HCT116 (cell line): ENCODE measurements around the gene PGA5. TPM values are rescaled to one million over a fixed set of nuclear protein-coding genes. Genes with fewer than 3 reads are reported as not detected.
"Not testable (repeated sequence)": the region's sequence is repeated elsewhere in the genome, so short reads cannot be mapped to it uniquely, and the experiment has no call there.

Source experiments
- ATAC-seq: fragments of 200-7000 bp; cut with Tn5 transposase; 2 replicates; pipeline ENCODE4 v1.9.1; 2020; ENCODE audit warnings: mild to moderate bottlenecking, moderate library complexity
- BruUV-seq: library from RNA; stranded (reverse); fragments of 400-500 nt; replicated peaks from 2 replicates; lab custom pipeline; 2021; lab: Mats Ljungman, UMichigan
- CTCF ChIA-PET: fragments of 300-600 bp; sonication (Branson Sonifier 250); formaldehyde crosslinking; loops from one replicate; lab custom pipeline; 2021; ENCODE audit warnings: antibody characterized with exemption; lab: Charles Lee
- POLR2A ChIA-PET: fragments of 300-600, 350-600 bp; sonication (Branson Sonifier 250); formaldehyde crosslinking; loops from one replicate; lab custom pipeline; 2021; ENCODE audit warnings: antibody characterized with exemption; lab: Charles Lee
- RAD21 ChIA-PET, 2 experiments: fragments of 300-600 bp; sonication (Branson Sonifier 250); formaldehyde crosslinking; loops; one replicate each; lab custom pipeline; 2023; ENCODE audit warnings: low total read pairs in 2 of 2; ENCODE audit not compliant: uncharacterized antibody in 2 of 2, unreplicated experiment in 2 of 2, low non-redundant PET in 1 of 2; lab: Charles Lee
- DNase-seq: peaks from one replicate; pipeline ENCODE4 v3.0.0-alpha.2; 2010; ENCODE audit warnings: low read depth, low spot score
- H2AFZ ChIP-seq: fragments of 200-600 bp; shearing (Covaris generic), sonication (generic); 2 replicates; pipeline ENCODE4 v1.6.1; 2017; ENCODE audit warnings: low read depth, mixed run types, mixed read lengths, antibody characterized with exemption, low read length; ENCODE audit not compliant: poor library complexity, severe bottlenecking
- H3K27ac ChIP-seq: 2 replicates; pipeline ENCODE4 v1.5.1; 2012; ENCODE audit warnings: low read depth, low read length
- H3K27me3 ChIP-seq: fragments of 200-600 bp; sonication (generic); 2 replicates; pipeline ENCODE4 v1.6.1; 2016; ENCODE audit warnings: mixed run types, low read length, mixed read lengths; ENCODE audit not compliant: insufficient read depth
- H3K36me3 ChIP-seq, 2 experiments: fragments of 200-500 bp in 1 of 2; fragments of 200-600 bp in 1 of 2; sonication (Bioruptor generic) in 1 of 2; sonication (generic) in 1 of 2; 2 replicates each; pipeline versions ENCODE4 v1.5.1 to v1.6.1; 2014 to 2016; ENCODE audit warnings: low read length in 2 of 2, inconsistent platforms in 1 of 2, mixed read lengths in 1 of 2, mixed run types in 1 of 2; ENCODE audit not compliant: insufficient read depth in 2 of 2, control insufficient read depth in 1 of 2
- H3K4me1 ChIP-seq, 2 experiments: fragments of 200-600 bp in 1 of 2; sonication (generic) in 1 of 2; 2 replicates each; pipeline versions ENCODE4 v1.5.1 to v1.6.1; 2012 to 2017; ENCODE audit warnings: low read length in 2 of 2, inconsistent platforms in 1 of 2, mild to moderate bottlenecking in 1 of 2, mixed read lengths in 1 of 2, mixed run types in 1 of 2, moderate library complexity in 1 of 2; ENCODE audit not compliant: insufficient read depth in 2 of 2, control insufficient read depth in 1 of 2
- H3K4me2 ChIP-seq: fragments of 200-600 bp; sonication (generic); 2 replicates; pipeline ENCODE4 v1.6.1; 2017; ENCODE audit warnings: mixed run types, low read length, mixed read lengths
- H3K4me3 ChIP-seq, 2 experiments: fragments of 200-600 bp in 1 of 2; sonication (generic) in 1 of 2; replicated peaks in 1 of 2; 2 replicates each; pipeline ENCODE4 v1.5.1; 2011 to 2016; ENCODE audit warnings: low read length in 2 of 2, control low read depth in 1 of 2, low read depth in 1 of 2, mild to moderate bottlenecking in 1 of 2, mixed read lengths in 1 of 2, mixed run types in 1 of 2
- H3K79me2 ChIP-seq: fragments of 200-600 bp; sonication (generic); 2 replicates; pipeline ENCODE4 v1.6.1; 2017; ENCODE audit warnings: mild to moderate bottlenecking, mixed run types, low read length, moderate library complexity, mixed read lengths; ENCODE audit not compliant: insufficient read depth
- H3K9ac ChIP-seq: fragments of 200-600 bp; sonication (generic); 2 replicates; pipeline ENCODE4 v1.6.1; 2016; ENCODE audit warnings: low read length, mixed read lengths
- H3K9me2 ChIP-seq: fragments of 200-600 bp; sonication (generic), shearing (Covaris generic); 2 replicates; pipeline ENCODE4 v1.6.1; 2017; ENCODE audit warnings: mixed run types, mild to moderate bottlenecking, moderate library complexity; ENCODE audit not compliant: insufficient read depth
- H3K9me3 ChIP-seq, 2 experiments: fragments of 200-500 bp in 1 of 2; fragments of 200-600 bp in 1 of 2; sonication (Bioruptor generic) in 1 of 2; sonication (generic) in 1 of 2; 2 replicates each; pipeline ENCODE4 v1.6.1; 2014 to 2017; ENCODE audit warnings: low read length in 2 of 2, mixed read lengths in 2 of 2, inconsistent platforms in 1 of 2, low read depth in 1 of 2, mild to moderate bottlenecking in 1 of 2, mixed run types in 1 of 2, moderate library complexity in 1 of 2; ENCODE audit not compliant: control insufficient read depth in 1 of 2, insufficient read depth in 1 of 2
- H4K20me1 ChIP-seq: fragments of 200-600 bp; sonication (generic), shearing (Covaris generic); 2 replicates; pipeline ENCODE4 v1.6.1; 2017; ENCODE audit warnings: mixed run types, mild to moderate bottlenecking, moderate library complexity; ENCODE audit not compliant: insufficient read depth
- intact Hi-C: fragments of 100-400 bp; cut with micrococcal nuclease; formaldehyde crosslinking; loops from 2 replicates; pipeline ENCODE4 v1.10.0; 2022
- total RNA-seq: library from RNA; stranded (reverse); gene quantifications from one replicate; pipeline ENCODE4 v1.2.1, GENCODE V29; 2021; ENCODE audit not compliant: unreplicated experiment

Gene PGA5
- total RNA-seq, 1 experiment from 2014 or later: not detected

- intact Hi-C loops, H3K9me2 ChIP-seq: not testable (repeated sequence)
Observed at GRCh38 chr11:61248071-61248470, 7.1 kb downstream of the PGA5 start.

GRCh38 chr11:61249201-61249600 lies 8.2 kb downstream of the PGA5 start:
- H2AFZ ChIP-seq, H3K79me2 ChIP-seq, H3K9me2 ChIP-seq, H3K27ac ChIP-seq, H3K9ac ChIP-seq, H3K9me3 ChIP-seq, RAD21 ChIA-PET, H3K4me2 ChIP-seq, POLR2A ChIA-PET, DNase-seq, ATAC-seq, CTCF ChIA-PET, H3K4me3 ChIP-seq, H3K27me3 ChIP-seq, H3K4me1 ChIP-seq, H3K36me3 ChIP-seq, H4K20me1 ChIP-seq, BruUV-seq, intact Hi-C loops: not testable (repeated sequence)

More at GRCh38 chr11:61248071-61248470, 7.1 kb downstream of the PGA5 start:
- CTCF ChIA-PET, H2AFZ ChIP-seq, H3K4me2 ChIP-seq, H3K4me1 ChIP-seq, DNase-seq, ATAC-seq, RAD21 ChIA-PET, H3K4me3 ChIP-seq, H3K79me2 ChIP-seq, POLR2A ChIA-PET, H3K27ac ChIP-seq, H3K9me3 ChIP-seq, H3K9ac ChIP-seq, BruUV-seq, H3K36me3 ChIP-seq, H4K20me1 ChIP-seq, H3K27me3 ChIP-seq: not testable (repeated sequence)

GRCh38 chr11:61250796-61251765 lies 10.1 kb downstream of the PGA5 start:
- H2AFZ ChIP-seq, H3K4me2 ChIP-seq, H3K36me3 ChIP-seq, H3K27me3 ChIP-seq, H4K20me1 ChIP-seq, DNase-seq, H3K27ac ChIP-seq, H3K9me3 ChIP-seq, H3K9me2 ChIP-seq, H3K4me3 ChIP-seq, POLR2A ChIA-PET, RAD21 ChIA-PET, ATAC-seq, BruUV-seq, H3K9ac ChIP-seq, H3K79me2 ChIP-seq, H3K4me1 ChIP-seq, intact Hi-C loops: not testable (repeated sequence)
- CTCF ChIA-PET: interaction anchor here (1.8 kb wide), 1 partner anchor 135 kb away, joined by 4 read pairs; no protein-coding TSS in a partner anchor

GRCh38 chr11:61252332-61252731 lies 11.4 kb downstream of the PGA5 start:
- H3K27me3 ChIP-seq, H3K9me2 ChIP-seq, H3K4me2 ChIP-seq, DNase-seq, H3K4me1 ChIP-seq, H4K20me1 ChIP-seq, intact Hi-C loops, H3K36me3 ChIP-seq, H3K79me2 ChIP-seq, H2AFZ ChIP-seq, H3K9ac ChIP-seq, ATAC-seq, H3K4me3 ChIP-seq, H3K27ac ChIP-seq, H3K9me3 ChIP-seq, BruUV-seq, RAD21 ChIA-PET, POLR2A ChIA-PET: not testable (repeated sequence)
- CTCF ChIA-PET: interaction anchor here (1.8 kb wide), 1 partner anchor 133 kb away, joined by 4 read pairs; no protein-coding TSS in a partner anchor
